HCT116 (cell line): ENCODE data around the gene NEMP2. TPM values are rescaled to one million over a fixed set of nuclear protein-coding genes. Genes with fewer than 3 reads are reported as not detected.

Experiments
- ATAC-seq: fragments of 200-7000 bp; cut with Tn5 transposase; 2 replicates; pipeline ENCODE4 v1.9.1; 2020; ENCODE audit warnings: mild to moderate bottlenecking, moderate library complexity
- BruUV-seq: library from RNA; stranded (reverse); fragments of 400-500 nt; replicated peaks from 2 replicates; lab custom pipeline; 2021; lab: Mats Ljungman, UMichigan
- CTCF ChIA-PET: fragments of 300-600 bp; sonication (Branson Sonifier 250); formaldehyde crosslinking; loops from one replicate; lab custom pipeline; 2021; ENCODE audit warnings: antibody characterized with exemption; lab: Charles Lee
- POLR2A ChIA-PET: fragments of 300-600, 350-600 bp; sonication (Branson Sonifier 250); formaldehyde crosslinking; loops from one replicate; lab custom pipeline; 2021; ENCODE audit warnings: antibody characterized with exemption; lab: Charles Lee
- RAD21 ChIA-PET, 2 experiments: fragments of 300-600 bp; sonication (Branson Sonifier 250); formaldehyde crosslinking; loops; one replicate each; lab custom pipeline; 2023; ENCODE audit warnings: low total read pairs in 2 of 2; ENCODE audit not compliant: uncharacterized antibody in 2 of 2, unreplicated experiment in 2 of 2, low non-redundant PET in 1 of 2; lab: Charles Lee
- DNase-seq: peaks from one replicate; pipeline ENCODE4 v3.0.0-alpha.2; 2010; ENCODE audit warnings: low read depth, low spot score
- H2AFZ ChIP-seq: fragments of 200-600 bp; shearing (Covaris generic), sonication (generic); 2 replicates; pipeline ENCODE4 v1.6.1; 2017; ENCODE audit warnings: low read depth, mixed run types, mixed read lengths, antibody characterized with exemption, low read length; ENCODE audit not compliant: poor library complexity, severe bottlenecking
- H3K27ac ChIP-seq: 2 replicates; pipeline ENCODE4 v1.5.1; 2012; ENCODE audit warnings: low read depth, low read length
- H3K27me3 ChIP-seq: fragments of 200-600 bp; sonication (generic); 2 replicates; pipeline ENCODE4 v1.6.1; 2016; ENCODE audit warnings: mixed run types, low read length, mixed read lengths; ENCODE audit not compliant: insufficient read depth
- H3K36me3 ChIP-seq, 2 experiments: fragments of 200-500 bp in 1 of 2; fragments of 200-600 bp in 1 of 2; sonication (Bioruptor generic) in 1 of 2; sonication (generic) in 1 of 2; 2 replicates each; pipeline versions ENCODE4 v1.5.1 to v1.6.1; 2014 to 2016; ENCODE audit warnings: low read length in 2 of 2, inconsistent platforms in 1 of 2, mixed read lengths in 1 of 2, mixed run types in 1 of 2; ENCODE audit not compliant: insufficient read depth in 2 of 2, control insufficient read depth in 1 of 2
- H3K4me1 ChIP-seq, 2 experiments: fragments of 200-600 bp in 1 of 2; sonication (generic) in 1 of 2; 2 replicates each; pipeline versions ENCODE4 v1.5.1 to v1.6.1; 2012 to 2017; ENCODE audit warnings: low read length in 2 of 2, inconsistent platforms in 1 of 2, mild to moderate bottlenecking in 1 of 2, mixed read lengths in 1 of 2, mixed run types in 1 of 2, moderate library complexity in 1 of 2; ENCODE audit not compliant: insufficient read depth in 2 of 2, control insufficient read depth in 1 of 2
- H3K4me2 ChIP-seq: fragments of 200-600 bp; sonication (generic); 2 replicates; pipeline ENCODE4 v1.6.1; 2017; ENCODE audit warnings: mixed run types, low read length, mixed read lengths
- H3K4me3 ChIP-seq, 2 experiments: fragments of 200-600 bp in 1 of 2; sonication (generic) in 1 of 2; replicated peaks in 1 of 2; 2 replicates each; pipeline ENCODE4 v1.5.1; 2011 to 2016; ENCODE audit warnings: low read length in 2 of 2, control low read depth in 1 of 2, low read depth in 1 of 2, mild to moderate bottlenecking in 1 of 2, mixed read lengths in 1 of 2, mixed run types in 1 of 2
- H3K79me2 ChIP-seq: fragments of 200-600 bp; sonication (generic); 2 replicates; pipeline ENCODE4 v1.6.1; 2017; ENCODE audit warnings: mild to moderate bottlenecking, mixed run types, low read length, moderate library complexity, mixed read lengths; ENCODE audit not compliant: insufficient read depth
- H3K9ac ChIP-seq: fragments of 200-600 bp; sonication (generic); 2 replicates; pipeline ENCODE4 v1.6.1; 2016; ENCODE audit warnings: low read length, mixed read lengths
- H3K9me2 ChIP-seq: fragments of 200-600 bp; sonication (generic), shearing (Covaris generic); 2 replicates; pipeline ENCODE4 v1.6.1; 2017; ENCODE audit warnings: mixed run types, mild to moderate bottlenecking, moderate library complexity; ENCODE audit not compliant: insufficient read depth
- H3K9me3 ChIP-seq, 2 experiments: fragments of 200-500 bp in 1 of 2; fragments of 200-600 bp in 1 of 2; sonication (Bioruptor generic) in 1 of 2; sonication (generic) in 1 of 2; 2 replicates each; pipeline ENCODE4 v1.6.1; 2014 to 2017; ENCODE audit warnings: low read length in 2 of 2, mixed read lengths in 2 of 2, inconsistent platforms in 1 of 2, low read depth in 1 of 2, mild to moderate bottlenecking in 1 of 2, mixed run types in 1 of 2, moderate library complexity in 1 of 2; ENCODE audit not compliant: control insufficient read depth in 1 of 2, insufficient read depth in 1 of 2
- H4K20me1 ChIP-seq: fragments of 200-600 bp; sonication (generic), shearing (Covaris generic); 2 replicates; pipeline ENCODE4 v1.6.1; 2017; ENCODE audit warnings: mixed run types, mild to moderate bottlenecking, moderate library complexity; ENCODE audit not compliant: insufficient read depth
- CTCF ChIP-seq, 3 experiments: fragments of 200-600 bp in 1 of 3; sonication (generic) in 1 of 3; IDR thresholded peaks in 2 of 3; conservative IDR thresholded peaks in 1 of 3; 2 replicates each; pipeline ENCODE4 v1.5.1; 2012 to 2017; ENCODE audit warnings: low read depth in 2 of 3, low read length in 2 of 3, antibody characterized with exemption in 1 of 3, borderline replicate concordance in 1 of 3, control low read depth in 1 of 3, mild to moderate bottlenecking in 1 of 3, mixed read lengths in 1 of 3, mixed run types in 1 of 3, moderate library complexity in 1 of 3; ENCODE audit not compliant: insufficient read depth in 1 of 3
- EZH2 ChIP-seq: fragments of 200-600 bp; sonication (generic); IDR thresholded peaks from 2 replicates; pipeline ENCODE4 v1.6.1; 2017; ENCODE audit warnings: antibody characterized with exemption, mixed run types
- EZH2phosphoT487 ChIP-seq: fragments of 200-600 bp; IDR thresholded peaks from 2 replicates; pipeline ENCODE4 v1.6.1; 2018; ENCODE audit warnings: antibody characterized with exemption, borderline replicate concordance
- MAX ChIP-seq: IDR thresholded peaks from 2 replicates; pipeline ENCODE4 v1.6.1; 2012
- POLR2A ChIP-seq: IDR thresholded peaks from 2 replicates; pipeline ENCODE4 v1.7.0; 2011; ENCODE audit warnings: borderline replicate concordance; ENCODE audit not compliant: insufficient read depth, insufficient read length; ENCODE audit errors: extremely low read depth
- TCF7L2 ChIP-seq: IDR thresholded peaks from 2 replicates; pipeline ENCODE4 v1.7.0; 2011; ENCODE audit warnings: borderline replicate concordance, inconsistent platforms; ENCODE audit not compliant: insufficient read depth, insufficient read length; ENCODE audit errors: extremely low read depth
- intact Hi-C: fragments of 100-400 bp; cut with micrococcal nuclease; formaldehyde crosslinking; loops from 2 replicates; pipeline ENCODE4 v1.10.0; 2022
- total RNA-seq: library from RNA; stranded (reverse); gene quantifications from one replicate; pipeline ENCODE4 v1.2.1, GENCODE V29; 2021; ENCODE audit not compliant: unreplicated experiment

Gene NEMP2
- total RNA-seq, 1 experiment from 2014 or later, result 8.6 TPM

- no peak for TF ChIP-seq EZH2phosphoT487
- no peak for TF ChIP-seq POLR2A
- TF ChIP-seq MAX, result no peak
- no peak for TF ChIP-seq CTCF (IDR thresholded peaks at IDR 0.05 in 2 of 3, conservative IDR thresholded peaks at IDR 0.05 in 1 of 3; ENCODE audit: borderline replicate concordance in 1 of 3, insufficient read depth in 1 of 3, low read depth in 2 of 3, low read length in 2 of 3)
These were observed 34.4 kb downstream of the NEMP2 start (continued) for GRCh38 chr2:190500054-190500502.

GRCh38 chr2:190499273-190499672, 35.2 kb downstream of the NEMP2 start:
- RAD21 ChIA-PET, result no interaction called here
- BruUV-seq, result no TSS peak
- DNase-seq, result no peak
- no peak overlapping the region for H3K9ac ChIP-seq
- no peaks in the 10 kb centered on the region for H3K79me2 ChIP-seq
- intact Hi-C loops, result no loop called here
- H3K27me3 ChIP-seq, result no peaks in the 10 kb centered on the region
- POLR2A ChIA-PET, result no interaction called here
- no peak overlapping the region for H3K4me3 ChIP-seq
- H3K4me2 ChIP-seq, result no peak overlapping the region
- H2AFZ ChIP-seq, result no peak overlapping the region
- no peaks in the 10 kb centered on the region for H3K9me3 ChIP-seq
- H3K9me2 ChIP-seq, result no peaks in the 10 kb centered on the region
- CTCF ChIA-PET, result no interaction called here
- TF ChIP-seq EZH2 (no peak), TCF7L2 (no peak)
- H4K20me1 ChIP-seq, result no peaks in the 10 kb centered on the region
- no peaks in the 10 kb centered on the region for H3K36me3 ChIP-seq
- peaks cover 0 to 5% of the 10 kb centered on the region in 2 experiments; a peak in 1 of 4 replicates for H3K4me1 ChIP-seq
- ATAC-seq, result no peak
- no peak overlapping the region for H3K27ac ChIP-seq
